NCI-H524 treated with DMSO at 0.1 percent for 48 hours (cell line): ENCODE measurements around the gene SCN8A.

Source experiments
- DNase-seq: peaks from one replicate; lab custom pipeline; 2025; lab: John Stamatoyannopoulos, UW

Gene SCN8A

GRCh38 chr12:51834411-51834810 is 243.4 kb downstream of the SCN8A start:
- no peak for DNase-seq

GRCh38 chr12:51836041-51836826 is 245.2 kb downstream of the SCN8A start:
- no peak for DNase-seq

- DNase-seq: no peak
Measured at GRCh38 chr12:51836827-51837173, 245.8 kb downstream of the SCN8A start.

- DNase-seq: no peak
Measured at GRCh38 chr12:51837286-51837685, 246.3 kb downstream of the SCN8A start.

GRCh38 chr12:51838036-51838435 is 247.0 kb downstream of the SCN8A start:
- no peak for DNase-seq

GRCh38 chr12:51838762-51839161 is 247.7 kb downstream of the SCN8A start:
- DNase-seq: no peak

- DNase-seq: no peak
Measured at GRCh38 chr12:51839310-51839947, 248.4 kb downstream of the SCN8A start.

- DNase-seq: no peak
Measured at GRCh38 chr12:51840966-51841365, 249.9 kb downstream of the SCN8A start.

GRCh38 chr12:51841727-51842126 is 250.7 kb downstream of the SCN8A start:
- no peak for DNase-seq

GRCh38 chr12:51844854-51845253 is 253.8 kb downstream of the SCN8A start:
- no peak for DNase-seq

GRCh38 chr12:51845482-51845881 is 254.4 kb downstream of the SCN8A start:
- DNase-seq: no peak

GRCh38 chr12:51846271-51846691 is 255.2 kb downstream of the SCN8A start:
- DNase-seq: no peak

GRCh38 chr12:51846911-51847642 is 256.0 kb downstream of the SCN8A start:
- DNase-seq: no peak

- no peak for DNase-seq
Measured at GRCh38 chr12:51847643-51848325, 256.8 kb downstream of the SCN8A start.

GRCh38 chr12:51848326-51848727 is 257.3 kb downstream of the SCN8A start, which contains the start of gene FIGNL2:
FIGNL2 (minus strand) TSS chr12:51848718; CDS start chr12:51822413, 26,305 bp downstream.
- DNase-seq: no peak

GRCh38 chr12:51848841-51849735 is 258.1 kb downstream of the SCN8A start:
- DNase-seq: no peak

- no peak for DNase-seq
Measured at GRCh38 chr12:51850081-51850964, 259.3 kb downstream of the SCN8A start.

GRCh38 chr12:51850965-51851299 is 259.9 kb downstream of the SCN8A start:
- DNase-seq: no peak

- DNase-seq: no peak
Measured at GRCh38 chr12:51851413-51852124, 260.5 kb downstream of the SCN8A start.
